GM21367 (cell line): ENCODE measurements around the gene C2orf76.
"Not testable (repeated sequence)": the region's sequence is repeated elsewhere in the genome, so short reads cannot be mapped to it uniquely, and the experiment has no call there.

ENCODE experiments used
- ATAC-seq: cut with Tn5 transposase; IDR thresholded peaks from one replicate; pipeline ENCODE4 v1.9.1; 2021; ENCODE audit not compliant: unreplicated experiment

The C2orf76 gene

DNA sequence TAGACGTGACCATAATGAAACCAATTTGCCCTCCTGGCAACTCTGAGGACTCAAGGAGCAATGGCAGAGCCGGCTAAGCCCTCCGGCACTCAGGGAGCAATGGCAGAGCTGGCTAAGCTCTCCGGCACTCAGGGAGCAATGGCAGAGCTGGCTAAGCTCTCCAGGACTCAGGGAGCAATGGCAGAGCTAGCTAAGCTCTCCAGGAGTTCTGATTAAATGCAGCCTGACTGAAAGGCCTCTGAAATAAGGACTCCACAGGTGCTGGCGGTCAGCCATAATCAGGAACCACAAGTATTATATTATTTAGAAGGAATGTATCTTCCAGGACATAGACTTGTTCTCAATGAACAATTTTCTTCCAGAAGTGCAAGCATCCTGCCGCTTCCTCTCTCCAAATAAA, 65.2 kb downstream of the C2orf76 start:
- ATAC-seq: no peak

DNA sequence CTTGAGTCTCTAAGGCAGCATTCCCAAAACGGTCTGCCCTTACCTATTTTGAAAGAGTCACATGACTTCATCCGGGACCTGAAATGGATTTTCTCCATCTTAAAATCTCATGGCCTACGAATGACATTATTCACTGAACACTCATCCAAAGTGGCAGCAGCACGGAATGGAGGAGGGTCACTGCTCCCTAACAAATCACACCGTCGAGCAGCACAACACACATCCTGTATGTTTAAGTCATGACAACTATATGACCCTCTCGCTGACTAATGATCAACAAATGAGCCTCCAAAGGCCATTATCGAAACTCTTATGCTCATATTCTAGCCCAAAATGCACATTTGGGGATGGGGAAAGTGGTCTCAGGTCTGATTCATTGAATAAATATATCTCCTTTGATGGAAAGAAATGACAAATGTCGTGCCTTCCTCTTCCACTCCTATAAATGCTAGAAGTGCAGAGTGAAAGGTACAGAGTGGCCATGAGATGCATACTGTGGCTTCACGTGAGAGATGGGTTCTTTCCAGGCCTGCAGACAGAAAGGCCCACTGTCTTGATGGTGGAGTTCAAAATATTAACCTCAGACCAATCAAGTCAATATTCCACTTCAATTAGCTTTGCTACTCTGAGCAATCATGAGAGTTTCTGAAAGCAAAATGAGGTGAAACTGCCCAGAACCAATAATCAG, 70.8 kb downstream of the C2orf76 start:
- ATAC-seq: no peak

DNA sequence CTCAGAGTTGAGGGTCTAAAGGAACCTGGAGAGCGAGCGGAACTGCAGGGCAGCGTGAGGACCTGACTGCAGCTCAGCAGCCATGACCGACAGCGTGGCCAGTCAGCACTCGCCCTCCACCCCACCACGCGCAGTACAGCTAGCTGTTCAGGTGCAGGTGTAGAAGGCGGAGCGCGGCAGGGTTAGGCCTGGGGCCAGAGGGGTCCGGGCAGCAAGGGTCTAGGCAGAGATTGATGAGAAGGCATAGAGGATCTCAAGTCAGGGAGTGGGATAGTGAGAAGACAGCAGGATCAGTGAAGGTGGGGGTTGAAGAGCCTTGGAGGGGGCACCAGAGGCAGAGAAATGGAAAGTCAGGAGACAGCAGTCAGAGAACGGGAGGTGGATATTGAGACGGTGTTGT, 72.0 kb downstream of the C2orf76 start:
- ATAC-seq: no peak

DNA sequence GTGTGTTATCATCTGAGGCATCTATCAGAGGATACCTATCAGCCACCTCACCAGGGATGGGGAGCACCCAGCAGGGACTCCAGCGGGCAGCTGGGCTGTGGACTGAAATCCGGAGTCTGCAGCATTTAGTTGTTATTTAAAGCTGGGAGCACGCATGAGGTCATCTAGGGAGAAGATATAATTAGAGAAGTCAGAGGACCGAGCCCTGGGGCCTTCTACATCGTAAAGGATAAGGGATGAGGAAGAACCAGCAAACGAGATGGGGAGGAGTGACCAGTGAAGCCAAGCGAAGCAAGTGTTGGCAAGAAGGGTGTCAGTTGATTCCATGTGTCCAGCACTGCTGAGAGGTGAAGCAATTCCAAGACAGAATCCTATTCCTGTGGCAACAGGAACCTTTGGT, 72.7 kb downstream of the C2orf76 start:
- no peak for ATAC-seq

DNA sequence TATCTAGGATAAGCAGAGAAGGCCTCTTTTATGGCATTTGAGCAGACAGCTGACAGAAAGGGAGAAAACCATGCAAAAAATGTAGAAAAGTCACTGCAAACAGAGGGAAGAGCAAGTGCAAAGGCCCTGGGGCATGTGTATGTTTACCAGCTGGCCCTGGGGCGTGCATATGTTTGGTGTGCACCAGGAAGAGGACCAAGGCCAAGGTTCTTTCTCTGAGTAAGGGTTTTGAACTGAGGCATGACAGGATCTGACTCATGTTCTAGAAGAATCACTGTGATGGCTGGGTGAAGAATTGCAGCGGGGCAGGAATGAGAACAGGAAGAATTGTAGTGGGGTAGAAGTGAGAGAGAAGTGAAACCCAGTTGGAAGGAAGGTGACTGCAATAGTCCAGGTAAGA, 73.4 kb downstream of the C2orf76 start:
- no peak for ATAC-seq

DNA sequence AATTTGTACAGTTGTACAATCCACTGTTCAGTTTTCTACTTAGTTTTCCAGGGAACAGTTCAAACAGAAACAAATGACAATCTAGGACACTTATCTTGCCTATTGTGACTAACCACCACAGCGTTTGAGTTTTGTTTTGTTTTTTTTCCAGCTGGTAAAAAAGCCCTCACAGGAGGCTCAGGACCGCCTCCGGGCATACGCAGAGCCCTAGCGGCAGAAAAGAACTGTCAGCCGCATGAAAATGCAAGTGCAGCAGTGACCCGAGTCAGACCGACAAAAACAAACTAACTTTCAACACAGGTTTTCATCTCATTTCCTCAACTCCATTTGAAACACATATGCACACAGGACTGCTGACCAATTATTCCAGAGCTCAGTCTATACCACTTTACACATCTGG, 74.4 kb downstream of the C2orf76 start:
- ATAC-seq: no peak

DNA sequence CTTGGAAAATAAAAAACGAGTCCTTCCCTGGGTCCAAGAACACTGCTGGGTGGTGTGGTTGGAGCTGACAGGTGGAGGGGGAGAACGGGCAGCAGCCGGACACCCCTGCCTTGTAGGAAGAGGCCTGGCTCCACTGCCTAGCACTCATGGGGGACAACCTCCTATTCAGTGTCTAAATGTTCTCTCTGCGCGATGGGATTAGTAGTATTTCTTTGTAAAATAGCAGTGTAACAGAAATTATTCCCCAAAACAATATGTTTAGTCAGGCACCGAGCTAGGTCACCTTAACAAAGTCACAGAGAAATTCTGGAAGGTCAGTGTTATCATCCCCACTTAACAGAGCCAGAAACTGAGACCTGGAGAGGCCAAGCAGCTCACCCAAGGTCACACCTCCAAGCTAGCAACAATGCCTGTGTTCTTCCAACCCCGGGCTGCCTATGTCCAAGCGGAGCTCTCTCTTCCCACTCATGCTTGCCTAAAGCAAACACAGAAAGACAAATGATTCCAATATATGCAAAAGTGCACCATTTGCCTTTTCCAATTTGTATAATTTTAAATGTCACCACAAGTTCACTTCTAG, 75.0 kb downstream of the C2orf76 start:
- ATAC-seq: no peak

DNA sequence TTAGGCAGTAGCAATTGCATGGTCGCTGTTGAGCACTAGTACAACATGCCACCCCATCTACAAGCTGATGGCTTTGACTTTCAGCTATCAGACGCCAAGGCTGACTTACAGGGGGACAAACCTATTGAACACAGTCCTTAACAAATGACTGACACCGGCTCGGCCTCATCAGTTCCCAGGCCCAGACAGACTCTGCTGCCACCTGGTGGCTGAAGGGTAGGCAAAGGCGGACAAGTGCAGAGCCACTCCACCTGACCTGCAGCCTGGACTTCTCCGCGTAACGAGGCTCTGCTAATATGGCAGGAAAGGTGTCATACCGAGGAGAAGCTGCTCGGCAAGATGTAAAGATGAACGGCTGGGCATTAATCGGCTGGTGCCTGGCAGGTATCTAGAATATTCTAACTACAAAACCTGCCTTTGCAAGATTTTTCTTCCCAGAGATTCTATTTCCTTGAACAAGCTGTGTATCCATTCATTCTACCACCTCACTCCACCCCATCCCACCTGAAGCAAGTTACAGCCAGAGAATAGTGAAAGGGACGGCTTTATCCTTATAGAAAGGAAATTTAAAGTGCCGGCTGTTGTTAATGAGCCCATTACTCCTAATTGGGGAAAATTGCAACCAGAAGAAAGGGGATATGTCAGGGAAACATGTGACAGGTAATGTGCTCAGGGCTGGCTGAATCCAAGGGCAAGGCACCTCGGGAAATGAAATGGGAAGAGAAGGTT, 75.6 kb downstream of the C2orf76 start:
- ATAC-seq: peak; percentile 90

DNA sequence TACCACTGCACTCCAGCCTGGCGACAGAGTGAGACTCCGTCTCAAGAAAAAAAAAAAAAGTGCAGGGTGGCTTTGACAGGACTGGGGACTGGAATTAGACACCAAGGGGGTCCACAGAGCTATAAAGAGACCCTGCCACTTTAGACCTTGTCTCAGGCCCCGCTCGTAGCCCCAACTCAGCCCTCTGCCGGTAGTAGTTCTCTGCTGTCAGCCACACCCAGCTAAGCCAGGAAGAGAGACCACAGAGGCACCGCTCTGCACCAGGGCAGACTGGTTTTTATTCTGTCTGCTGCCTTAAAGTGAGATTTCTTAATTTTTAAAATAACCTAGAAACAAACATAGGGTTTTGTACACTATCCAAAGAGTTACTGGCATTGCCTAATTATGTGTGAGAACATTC, 77.0 kb downstream of the C2orf76 start:
- ATAC-seq: no peak

DNA sequence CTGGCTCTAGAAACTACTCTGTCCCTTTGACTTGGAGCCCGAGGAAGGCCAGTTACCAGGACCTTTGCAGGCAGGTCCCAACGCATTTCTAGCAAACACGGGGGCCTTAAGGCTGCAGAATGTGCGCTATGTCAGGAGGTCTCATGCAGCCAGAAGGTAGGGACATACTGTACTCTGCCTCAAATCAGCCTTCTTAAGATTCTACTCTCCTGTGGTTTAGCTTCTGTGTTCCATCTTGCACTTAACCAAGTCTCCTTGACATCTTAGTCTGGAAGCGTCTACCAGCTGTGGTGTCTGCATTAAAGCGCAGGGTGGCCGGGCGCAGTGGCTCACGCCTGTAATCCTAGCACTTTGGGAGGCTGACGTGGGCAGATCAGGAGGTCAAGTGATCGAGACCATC, 77.5 kb downstream of the C2orf76 start:
- no peak for ATAC-seq

DNA sequence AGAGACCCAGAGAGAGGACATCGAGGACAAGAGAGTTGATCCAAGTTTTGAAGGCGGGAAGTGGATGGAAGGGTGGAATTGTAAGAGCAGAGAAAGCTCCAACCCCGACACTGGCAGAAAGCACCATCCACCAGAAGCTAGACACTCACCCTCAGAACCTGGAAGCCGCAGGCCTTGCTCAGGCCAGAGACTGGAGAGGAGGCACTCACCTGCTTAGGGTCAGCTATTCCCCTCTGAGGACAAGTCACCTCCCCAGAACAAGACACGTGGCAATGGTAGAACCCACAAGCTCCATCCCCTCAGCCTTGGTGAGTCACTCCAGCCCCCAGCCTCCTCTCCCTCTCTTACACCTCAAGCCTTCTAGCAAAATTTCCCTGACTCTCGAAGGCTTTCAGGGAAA, 78.1 kb downstream of the C2orf76 start:
- ATAC-seq: no peak

DNA sequence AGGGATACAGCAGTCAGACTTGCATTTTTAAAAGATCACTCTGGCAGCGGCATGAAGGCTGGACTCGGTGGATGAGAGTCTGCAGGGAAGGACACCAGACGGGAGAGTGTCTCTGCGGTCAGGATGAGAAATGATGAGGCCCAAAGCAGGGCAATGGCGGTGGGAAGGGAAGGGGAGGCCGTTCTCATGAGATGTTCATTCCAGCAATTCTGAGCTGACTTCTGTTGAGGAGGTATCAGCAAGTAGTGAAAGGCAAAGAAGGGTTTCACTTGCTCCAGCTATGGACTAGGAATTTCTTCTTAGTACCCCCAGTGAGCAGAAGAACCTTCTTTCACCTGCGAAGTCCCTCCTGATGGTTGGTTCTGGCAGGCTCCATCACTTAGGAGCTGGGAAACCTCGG, 80.0 kb downstream of the C2orf76 start:
- ATAC-seq: no peak

DNA sequence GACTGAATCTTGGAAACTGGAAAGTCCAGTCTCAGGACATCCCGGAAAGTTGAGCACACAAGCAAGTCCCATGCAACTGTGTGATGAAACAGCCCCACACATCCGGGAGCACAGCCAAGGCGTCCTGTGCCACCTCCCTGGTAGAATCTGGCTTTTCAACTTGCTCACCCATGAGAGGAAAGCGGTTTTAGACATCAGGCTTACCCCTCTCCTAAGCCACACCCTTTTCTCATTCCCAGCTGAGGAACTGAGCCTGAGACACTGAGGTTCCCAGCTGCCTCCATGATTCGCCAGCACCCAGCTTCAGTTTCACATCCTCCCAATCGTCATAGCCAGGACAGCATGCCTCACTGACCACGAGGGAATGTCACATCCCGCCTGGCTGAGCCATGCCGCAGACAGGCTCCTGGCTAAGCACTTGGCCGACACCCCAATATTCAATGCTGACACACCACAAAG, 82.7 kb downstream of the C2orf76 start:
- ATAC-seq: no peak

DNA sequence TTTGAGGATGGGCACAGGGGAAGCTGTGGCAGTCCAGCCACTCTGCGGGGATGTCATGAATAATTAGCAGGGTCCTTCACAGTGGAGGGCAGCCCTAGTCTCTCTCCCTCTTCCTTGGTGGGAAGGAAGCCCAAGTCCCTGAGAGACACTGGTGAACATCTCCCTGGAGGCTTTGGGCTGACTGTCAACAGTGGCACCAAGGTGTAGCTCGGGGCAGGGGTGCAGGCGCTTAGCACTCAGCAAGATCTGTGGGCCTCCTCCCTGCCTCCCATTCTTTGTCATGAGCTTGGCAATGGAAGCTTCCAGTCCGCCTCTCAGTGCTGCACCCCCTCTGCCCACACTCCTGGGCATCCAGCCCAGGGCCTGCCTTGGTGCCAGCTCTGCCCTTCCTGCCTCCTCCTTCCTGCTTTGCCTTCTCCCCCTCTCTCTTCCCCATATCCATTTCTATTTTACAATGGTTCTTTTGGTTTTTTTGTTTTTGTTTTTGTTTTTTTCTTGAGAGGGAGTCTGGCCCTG, 83.6 kb downstream of the C2orf76 start:
- no peak for ATAC-seq

DNA sequence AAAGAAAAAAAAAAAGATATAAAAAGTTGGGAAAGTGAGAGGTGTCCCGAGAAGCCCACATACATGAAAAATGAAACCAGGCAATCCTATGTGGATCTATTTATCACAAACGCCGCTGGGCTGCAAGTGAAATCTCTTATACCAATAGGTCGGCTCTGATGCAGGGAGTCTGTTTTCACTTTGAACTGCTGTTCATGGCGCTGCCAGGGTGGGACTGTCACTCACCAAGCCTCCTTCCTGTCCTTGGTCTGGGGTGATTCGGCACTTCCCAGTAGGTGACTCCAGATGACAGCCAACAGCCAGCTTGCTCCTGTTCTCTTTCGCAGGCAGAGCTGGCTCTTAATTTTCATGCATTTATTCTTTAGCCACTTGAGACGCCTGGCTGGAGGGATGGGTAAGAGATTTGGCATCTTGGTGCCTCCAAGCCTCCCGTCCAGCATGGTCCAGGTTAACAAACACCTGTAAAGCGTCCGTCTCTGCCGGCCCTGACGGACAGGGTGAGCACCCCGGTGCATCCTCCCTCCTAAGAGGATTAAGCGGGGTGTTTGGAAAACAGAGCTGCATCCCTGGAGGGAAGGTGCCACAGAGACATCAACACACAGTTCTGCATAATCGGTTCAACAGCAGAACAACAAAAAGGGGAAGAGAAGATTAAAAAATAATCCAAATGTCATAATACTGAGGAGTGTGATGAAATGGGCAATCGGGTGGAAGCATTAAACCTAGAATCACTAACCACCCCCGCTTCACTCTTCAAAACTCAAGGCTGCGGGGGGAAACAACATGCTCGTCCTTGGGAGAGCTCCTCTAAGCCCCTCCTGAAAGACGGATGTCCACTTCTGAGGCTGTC, 84.3 kb downstream of the C2orf76 start:
- no peak for ATAC-seq

DNA sequence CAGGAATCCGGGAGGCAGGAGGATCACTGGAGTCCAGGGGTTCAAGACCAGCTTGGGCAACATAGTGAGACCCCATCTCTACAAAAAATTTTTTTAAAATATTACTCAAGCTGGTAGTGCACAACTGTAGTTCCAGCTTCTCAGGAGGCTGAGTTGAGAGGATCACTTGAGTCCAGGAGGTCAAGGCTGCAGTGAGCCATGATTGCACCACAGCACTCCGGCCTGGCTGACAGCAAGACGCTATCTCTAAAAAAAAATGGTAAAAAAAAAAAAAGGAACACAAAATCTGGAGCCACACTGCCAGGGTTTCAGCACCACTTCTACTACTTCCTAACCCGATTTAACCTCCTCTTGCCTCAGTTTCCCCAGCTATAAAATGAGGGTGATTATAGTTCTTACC, 86.0 kb downstream of the C2orf76 start:
- ATAC-seq: no peak

DNA sequence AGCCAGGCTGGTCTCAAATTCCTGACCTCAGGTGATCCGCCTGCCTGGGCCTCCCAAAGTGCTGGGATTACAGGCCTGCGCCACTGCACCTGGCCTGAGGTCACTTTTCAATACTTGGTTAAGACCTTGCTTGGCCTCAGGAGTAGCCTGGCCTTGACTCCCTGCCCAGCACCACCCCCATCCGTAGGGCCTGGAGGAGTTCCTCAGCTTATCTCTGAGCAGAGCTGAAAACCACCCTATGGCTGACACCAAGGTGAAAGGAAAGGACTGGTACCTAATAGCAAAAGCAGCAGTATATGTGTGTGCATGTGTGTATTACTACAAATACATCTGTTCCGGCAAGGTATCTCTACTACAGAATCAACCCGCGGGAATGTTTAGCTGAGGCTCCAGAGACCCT, 87.0 kb downstream of the C2orf76 start:
- no peak for ATAC-seq

DNA sequence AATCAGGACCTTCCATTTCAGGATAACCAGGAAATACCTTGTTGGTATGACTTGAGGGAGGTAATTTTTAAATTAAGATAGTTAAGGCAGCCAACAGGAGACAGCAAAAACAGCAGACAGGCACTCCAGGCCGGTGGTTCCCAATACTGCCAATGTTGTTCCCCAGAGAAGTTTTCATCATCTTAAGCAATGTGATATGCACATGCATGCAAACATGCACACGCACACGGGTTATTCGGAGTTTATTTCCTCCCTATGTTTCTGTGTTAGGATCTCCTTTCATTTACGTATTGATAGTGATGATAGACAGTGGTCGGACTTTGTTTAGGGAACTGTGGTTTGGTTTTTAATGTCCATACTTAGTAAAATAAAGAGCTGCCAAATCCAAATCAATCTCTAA, 87.7 kb downstream of the C2orf76 start:
- ATAC-seq: no peak

DNA sequence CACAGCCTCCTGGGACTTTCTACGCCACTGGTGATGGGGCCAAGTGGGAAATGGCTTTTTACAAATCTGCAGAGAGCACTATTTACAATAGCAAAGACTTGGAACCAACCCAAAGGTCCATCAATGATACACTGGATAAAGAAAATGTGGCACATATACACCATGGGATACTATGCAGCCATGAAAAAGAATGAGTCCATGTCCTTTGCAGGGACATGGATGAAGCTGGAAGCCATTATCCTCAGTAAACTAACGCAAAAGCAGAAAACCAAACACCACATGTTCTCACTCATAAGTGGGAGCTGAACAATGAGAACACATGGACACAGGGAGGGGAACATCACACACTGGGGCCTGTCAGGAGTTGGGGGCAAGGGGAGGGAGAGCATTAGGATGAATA, 88.2 kb downstream of the C2orf76 start:
- not testable (repeated sequence) for ATAC-seq

DNA sequence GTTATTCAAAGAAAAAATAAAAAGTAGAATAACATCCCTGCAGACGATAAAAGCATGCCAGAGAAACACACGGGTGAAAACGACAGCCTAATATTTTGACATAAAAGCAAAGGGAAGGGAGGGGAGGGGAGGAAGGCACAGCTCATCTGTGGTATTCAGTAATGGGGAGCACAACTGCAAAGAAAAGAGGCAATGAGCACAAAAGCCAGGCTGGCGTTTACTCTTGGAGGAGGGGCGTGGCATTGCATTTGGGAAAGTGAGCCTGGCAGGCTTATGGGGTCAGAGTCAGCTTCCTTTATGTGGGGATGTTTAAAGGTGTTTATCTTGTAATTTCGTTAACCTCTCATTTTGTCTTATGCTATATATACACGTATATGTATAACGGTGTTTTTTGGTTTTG, 89.8 kb downstream of the C2orf76 start:
- ATAC-seq: no peak

DNA sequence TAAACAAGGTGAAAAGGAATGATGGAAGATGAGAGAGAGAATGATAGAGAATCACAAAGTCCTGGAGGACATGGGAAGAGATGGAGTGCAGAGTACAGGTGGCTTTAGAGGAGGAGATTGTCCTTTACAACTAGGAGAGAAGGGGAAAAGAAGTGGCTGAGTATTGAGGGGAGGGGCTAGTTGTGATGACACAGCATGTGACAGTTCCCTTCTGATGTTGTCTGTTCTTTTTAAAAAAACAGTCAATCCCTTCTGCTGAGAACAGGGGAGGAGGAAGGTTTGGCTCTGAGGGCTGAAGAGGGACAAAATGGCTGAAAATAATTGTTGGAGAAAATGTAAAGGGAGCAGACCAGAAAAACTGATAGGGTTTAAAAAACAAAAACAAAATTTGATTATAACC, 99.0 kb downstream of the C2orf76 start:
- no peak for ATAC-seq
